ENCODE measurements around the gene DNAJC5. TPM values are rescaled to one million over a fixed set of nuclear protein-coding genes. Genes with fewer than 3 reads are reported as not detected.
A peak's percentile ranks its signal among the peaks of the same experiment; 100 is the strongest.
"Not testable (repeated sequence)": the region's sequence is repeated elsewhere in the genome, so short reads cannot be mapped to it uniquely, and the experiment has no call there.

The DNAJC5 gene
- total RNA-seq, 2 experiments from 2014 or later = 32.1 to 32.9 TPM

DNA sequence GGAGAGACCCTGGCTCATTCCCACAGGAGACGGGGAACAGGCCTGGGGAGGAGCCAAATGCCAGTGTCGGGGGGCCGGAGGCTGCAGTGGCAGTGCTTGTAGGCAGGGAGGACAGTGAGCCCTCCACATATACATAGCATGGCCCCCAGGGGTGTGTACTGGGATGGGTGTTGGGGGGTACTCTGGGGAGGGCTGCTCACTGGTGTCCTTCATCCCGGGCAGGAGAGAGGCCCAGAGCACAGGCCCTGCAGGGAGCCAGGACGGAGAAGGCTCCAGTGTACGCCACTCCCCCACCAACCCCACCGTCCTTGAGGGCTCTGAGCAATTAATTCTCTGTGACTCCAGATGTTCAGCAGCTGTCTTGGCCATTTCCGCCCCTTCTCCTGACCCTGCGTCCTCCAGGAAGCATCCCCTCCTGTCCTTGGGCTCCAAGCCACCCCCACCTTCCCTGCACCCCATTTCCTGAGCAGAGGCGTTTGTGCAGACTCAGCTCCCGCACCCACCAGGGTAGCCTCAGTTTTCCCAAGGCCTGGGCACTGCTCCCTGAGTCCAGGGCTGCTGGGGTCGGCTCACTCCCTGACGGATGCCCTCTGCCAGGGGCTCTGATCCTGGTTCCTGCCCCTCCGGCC, 37.0 kb upstream of the DNAJC5 start:
- no peaks in the 10 kb centered on the region for H3K9me3 Mint-ChIP-seq
- DNase-seq = no peak
- H3K27me3 Mint-ChIP-seq = no peaks in the 10 kb centered on the region
- H3K4me1 Mint-ChIP-seq = peaks cover 19% of the 10 kb centered on the region
- H3K4me3 Mint-ChIP-seq = no peak overlapping the region
- H3K27ac Mint-ChIP-seq = no peak overlapping the region
- H3K36me3 Mint-ChIP-seq = no peaks in the 10 kb centered on the region

DNA sequence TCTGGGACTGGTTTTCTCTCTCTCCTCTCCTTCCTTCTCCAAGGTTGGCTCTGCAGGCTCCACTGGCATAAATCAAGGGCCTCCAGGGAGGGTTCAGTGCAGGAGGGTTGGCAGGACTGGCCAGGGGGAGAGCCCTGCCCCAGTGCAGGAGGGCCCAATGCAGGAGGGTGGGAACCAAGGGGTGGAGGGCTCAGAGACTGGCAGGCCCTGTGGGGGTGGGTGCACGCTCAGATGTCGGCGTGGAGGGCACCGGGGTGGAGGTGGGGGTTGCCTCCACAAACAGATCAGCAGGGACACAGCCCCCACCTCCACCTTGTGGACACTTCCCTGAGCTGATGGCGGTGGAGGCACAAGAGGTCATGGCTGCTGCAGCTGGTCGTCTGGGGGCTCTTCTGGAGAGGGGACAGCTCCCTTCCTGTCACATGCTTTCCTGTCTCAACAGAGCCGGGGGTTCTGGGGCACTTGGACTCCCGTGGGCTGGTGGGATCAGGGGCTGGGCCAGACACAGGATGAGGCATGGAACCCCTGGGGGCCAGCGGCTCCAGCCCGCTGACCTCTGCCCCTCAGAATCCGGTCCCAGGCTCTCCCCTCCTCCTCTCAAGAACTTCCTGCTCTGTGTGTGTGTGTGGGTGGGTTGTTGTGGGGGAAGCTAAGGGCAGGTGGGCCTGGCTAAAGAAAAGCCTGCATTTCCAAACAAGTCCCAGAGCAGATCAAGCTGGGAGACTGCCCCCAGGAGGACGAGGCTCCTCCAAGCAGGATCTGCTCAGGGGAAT, 36.3 kb upstream of the DNAJC5 start:
- Mint-ChIP-seq H3K9me3 (no peaks in the 10 kb centered on the region), H3K4me3 (peak overlapping the region; percentile 32), H3K27ac (peak overlapping the region; percentile 80), H3K4me1 (peaks cover 22% of the 10 kb centered on the region), H3K36me3 (peaks cover 5% of the 10 kb centered on the region), H3K27me3 (no peaks in the 10 kb centered on the region)
- no peak for DNase-seq

DNA sequence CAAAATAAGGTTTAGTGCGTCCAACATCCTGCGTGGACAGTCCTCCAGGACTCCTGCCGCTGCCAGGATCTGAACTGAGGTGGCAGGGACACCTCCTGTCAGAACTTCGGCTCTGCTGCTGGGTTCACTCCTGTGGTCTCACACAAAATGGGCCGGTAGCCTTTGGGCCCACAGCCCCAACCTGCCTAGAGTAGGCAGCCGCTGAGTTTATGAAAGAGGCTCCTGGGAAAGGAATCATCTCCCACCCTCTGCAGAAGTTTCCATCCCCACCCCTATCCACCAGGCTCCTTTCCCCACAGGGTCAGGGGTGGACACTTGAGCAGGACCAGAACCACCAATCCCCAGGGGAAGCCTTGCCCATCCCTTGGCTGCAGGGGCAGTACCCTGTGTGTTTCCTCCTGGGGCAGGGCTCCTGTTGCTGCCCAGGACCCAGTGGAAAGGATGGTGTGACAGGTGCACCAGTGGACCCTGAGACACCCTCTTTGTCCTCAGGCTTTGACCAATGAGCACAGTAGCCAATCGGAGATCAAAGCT, 35.7 kb upstream of the DNAJC5 start:
- Mint-ChIP-seq H3K4me3 (peak overlapping the region; percentile 32), H3K9me3 (no peaks in the 10 kb centered on the region), H3K27me3 (no peaks in the 10 kb centered on the region), H3K27ac (peak overlapping the region; percentile 80), H3K36me3 (peaks cover 7% of the 10 kb centered on the region), H3K4me1 (peaks cover 26% of the 10 kb centered on the region)
- no peak for DNase-seq

DNA sequence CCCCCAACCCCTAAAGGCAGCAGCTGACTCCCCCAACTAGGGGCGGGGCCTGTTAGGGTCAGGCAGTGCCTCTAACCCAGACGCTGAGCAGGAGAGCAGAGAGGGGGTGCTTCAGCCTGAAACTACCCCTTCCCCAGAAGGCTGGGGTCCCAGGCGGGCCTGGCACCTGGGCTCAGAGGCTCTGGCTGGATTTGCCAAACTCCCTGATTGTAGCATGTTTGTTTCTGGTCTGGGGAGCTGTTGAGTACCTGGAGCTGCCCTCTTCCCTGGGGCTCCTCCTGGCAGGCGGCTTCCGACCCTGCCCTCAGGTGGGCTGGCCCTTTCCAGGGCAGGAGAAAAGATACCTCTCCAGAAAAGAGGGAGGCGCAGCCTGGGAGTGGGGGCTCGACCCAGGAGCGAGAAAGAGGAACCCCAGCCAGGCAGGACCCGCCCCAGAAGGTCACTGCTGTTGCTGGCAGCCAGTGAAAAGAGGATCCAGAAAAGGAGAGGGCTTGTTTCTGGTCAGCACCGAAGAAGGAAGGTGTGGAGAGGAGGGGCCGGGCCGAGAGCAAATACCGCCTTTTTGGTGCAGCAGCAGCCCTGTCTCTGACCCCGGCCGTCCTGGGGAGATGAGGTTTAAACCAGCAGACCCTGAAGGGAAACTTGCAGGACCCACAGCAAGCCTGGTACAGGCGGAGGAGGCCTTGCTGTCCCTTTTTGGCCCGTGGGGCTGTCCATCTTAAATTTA, 34.4 kb upstream of the DNAJC5 start:
- Mint-ChIP-seq H3K27me3 (no peaks in the 10 kb centered on the region), H3K36me3 (peaks cover 7% of the 10 kb centered on the region), H3K9me3 (no peaks in the 10 kb centered on the region), H3K4me3 (no peak overlapping the region), H3K27ac (no peak overlapping the region), H3K4me1 (peaks cover 26% of the 10 kb centered on the region)
- no peak for DNase-seq

DNA sequence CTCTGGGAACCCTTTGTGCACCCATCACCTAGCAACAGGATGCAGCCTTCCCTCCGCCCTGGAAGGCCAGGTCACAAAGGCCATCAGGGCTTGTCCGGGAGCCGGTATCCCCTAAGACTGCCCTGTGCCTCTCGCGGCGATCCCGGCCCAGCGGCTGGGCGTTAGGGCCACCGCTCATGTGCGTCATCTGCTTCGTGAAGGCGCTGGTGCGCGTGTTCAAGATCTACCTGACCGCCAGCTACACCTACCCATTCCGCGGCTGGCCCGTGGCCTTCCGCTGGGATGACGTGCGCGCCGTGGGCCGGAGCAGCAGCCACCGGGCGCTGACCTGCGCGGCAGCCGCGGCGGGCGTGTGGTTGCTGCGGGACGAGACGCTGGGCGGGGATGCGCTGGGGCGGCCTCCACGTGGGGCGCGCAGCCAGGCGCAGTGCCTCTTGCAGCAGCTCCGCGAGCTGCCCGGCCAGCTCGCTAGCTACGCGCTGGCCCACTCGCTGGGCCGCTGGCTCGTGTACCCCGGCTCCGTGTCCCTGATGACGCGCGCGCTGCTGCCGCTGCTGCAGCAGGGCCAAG, 33.5 kb upstream of the DNAJC5 start, which contains the start of gene ABHD16B:
Gene ABHD16B (plus strand): TSS at position 134 of the 570 bp plus-strand sequence. CDS start 43 bp downstream, at position 177.
- H3K9me3 Mint-ChIP-seq = no peaks in the 10 kb centered on the region
- H3K27ac Mint-ChIP-seq = no peak within 1 kb of the TSS
- no peaks in the 10 kb centered on the region for H3K27me3 Mint-ChIP-seq

DNA sequence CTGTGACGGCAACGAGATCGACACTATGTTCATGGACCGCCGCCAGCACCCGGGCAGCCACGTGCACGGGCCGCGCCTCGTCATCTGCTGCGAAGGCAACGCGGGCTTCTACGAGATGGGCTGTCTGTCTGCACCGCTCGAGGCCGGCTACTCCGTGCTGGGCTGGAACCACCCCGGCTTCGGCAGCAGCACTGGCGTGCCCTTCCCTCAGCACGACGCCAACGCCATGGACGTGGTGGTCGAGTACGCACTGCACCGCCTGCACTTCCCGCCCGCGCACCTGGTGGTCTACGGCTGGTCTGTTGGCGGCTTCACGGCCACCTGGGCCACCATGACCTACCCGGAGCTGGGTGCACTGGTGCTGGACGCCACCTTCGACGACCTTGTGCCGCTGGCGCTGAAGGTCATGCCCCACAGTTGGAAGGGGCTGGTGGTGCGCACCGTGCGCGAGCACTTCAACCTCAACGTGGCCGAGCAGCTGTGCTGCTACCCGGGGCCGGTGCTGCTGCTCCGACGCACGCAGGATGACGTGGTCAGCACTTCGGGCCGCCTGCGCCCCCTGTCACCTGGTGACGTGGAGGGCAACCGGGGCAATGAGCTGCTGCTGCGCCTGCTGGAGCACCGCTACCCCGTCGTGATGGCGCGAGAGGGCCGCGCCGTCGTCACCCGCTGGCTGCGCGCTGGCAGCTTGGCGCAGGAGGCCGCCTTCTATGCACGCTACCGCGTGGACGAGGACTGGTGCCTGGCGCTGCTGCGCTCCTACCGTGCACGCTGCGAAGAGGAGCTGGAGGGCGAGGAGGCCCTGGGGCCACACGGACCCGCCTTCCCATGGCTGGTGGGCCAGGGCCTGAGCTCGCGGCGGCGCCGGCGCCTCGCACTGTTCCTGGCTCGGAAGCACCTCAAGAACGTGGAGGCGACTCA, 32.7 kb upstream of the DNAJC5 start:
- Mint-ChIP-seq H3K4me3 (no peak overlapping the region), H3K27me3 (no peaks in the 10 kb centered on the region), H3K9me3 (no peaks in the 10 kb centered on the region), H3K4me1 (peaks cover 32% of the 10 kb centered on the region), H3K27ac (no peak overlapping the region), H3K36me3 (peaks cover 7% of the 10 kb centered on the region)
- DNase-seq = no peak

More for the DNA sequence above, 33.5 kb upstream of the DNAJC5 start, which contains the start of gene ABHD16B:
- H3K36me3 Mint-ChIP-seq = peaks cover 7% of the 10 kb centered on the region
- no peak within 1 kb of the TSS for H3K4me3 Mint-ChIP-seq
- peaks cover 34% of the 10 kb centered on the region for H3K4me1 Mint-ChIP-seq
- no peak for DNase-seq

DNA sequence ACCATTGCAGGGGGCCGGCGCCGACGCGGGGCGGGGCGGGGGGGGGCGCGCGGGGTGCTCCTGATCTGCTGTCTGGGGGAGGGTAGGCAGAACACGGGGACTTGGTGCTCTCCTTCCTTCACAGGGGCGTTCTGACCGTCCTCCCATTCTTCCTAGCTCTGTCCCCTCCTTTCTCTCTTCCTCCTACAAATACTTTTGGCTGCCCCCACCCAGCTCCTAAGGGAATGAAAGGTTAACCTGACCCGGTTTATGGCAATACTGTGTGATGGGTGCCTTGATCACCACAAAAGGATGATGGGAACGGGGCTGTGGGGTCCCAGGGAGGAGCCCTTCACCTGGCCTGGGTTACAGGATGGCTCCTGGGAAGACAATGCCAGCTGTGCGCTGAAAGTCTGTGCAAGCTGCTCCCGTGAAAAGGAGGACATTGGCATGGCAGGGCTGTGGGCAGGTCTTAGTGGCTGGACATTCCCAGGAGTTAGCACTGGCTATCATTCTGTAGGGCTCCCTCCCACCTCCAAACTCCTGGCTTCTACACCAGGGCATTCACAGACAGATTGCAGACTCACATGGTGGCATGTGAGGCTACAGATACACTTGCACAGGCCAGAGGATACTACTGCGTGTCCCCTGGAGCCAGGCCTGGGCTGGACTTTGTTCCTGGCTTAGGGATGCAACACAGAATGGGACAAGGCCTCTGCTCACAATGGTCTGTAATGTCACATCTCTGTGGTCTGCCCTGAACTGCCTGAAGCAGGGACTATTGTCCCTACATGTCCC, 31.7 kb upstream of the DNAJC5 start:
- DNase-seq = no peak

DNA sequence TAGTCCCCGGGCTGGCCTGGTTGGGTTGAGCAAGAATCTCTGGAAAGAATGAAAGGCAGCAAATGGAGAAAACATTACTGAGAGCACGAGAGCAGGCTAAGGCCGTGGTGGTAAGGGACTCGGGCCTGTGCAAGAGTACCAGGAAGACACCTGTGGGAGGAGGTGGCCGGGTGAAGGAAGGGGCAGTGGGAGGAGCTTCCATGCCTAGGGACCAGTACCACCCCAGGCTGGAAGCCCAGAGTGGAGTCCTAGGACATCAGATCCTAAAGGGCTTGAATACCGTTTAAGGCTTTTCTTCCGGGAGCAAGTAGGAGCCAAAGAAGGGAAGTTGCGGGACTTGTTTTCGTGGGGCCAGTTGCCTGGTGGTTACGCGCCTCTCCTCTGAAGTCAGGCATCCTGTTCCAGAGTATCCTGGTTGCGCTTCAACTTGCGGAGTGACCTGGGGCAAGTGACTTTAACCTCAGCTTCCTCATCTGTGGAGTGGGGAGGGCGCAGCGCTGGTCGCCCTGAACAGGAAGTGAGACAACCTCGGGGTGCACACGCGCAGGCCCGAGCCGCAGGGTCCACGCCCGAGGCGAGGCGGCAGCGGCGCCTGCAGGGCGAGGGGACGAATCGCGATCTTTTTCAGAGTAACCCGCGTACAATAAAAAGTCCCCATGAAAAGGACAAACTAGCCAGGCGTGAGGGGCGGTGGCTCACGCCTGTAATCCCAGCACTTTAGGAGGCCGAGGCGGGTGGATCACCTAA, 31.0 kb upstream of the DNAJC5 start:
- Mint-ChIP-seq H3K4me1 (peaks cover 20% of the 10 kb centered on the region), H3K27ac (peak overlapping the region; percentile 93), H3K9me3 (no peaks in the 10 kb centered on the region), H3K27me3 (no peaks in the 10 kb centered on the region), H3K4me3 (peak overlapping the region; percentile 90), H3K36me3 (peaks cover 7% of the 10 kb centered on the region)
- DNase-seq = peak; percentile 84

More for the DNA sequence above, 31.7 kb upstream of the DNAJC5 start:
- Mint-ChIP-seq H3K4me3 (peak overlapping the region; percentile 90), H3K27ac (peak overlapping the region; percentile 93), H3K9me3 (no peaks in the 10 kb centered on the region), H3K36me3 (peaks cover 7% of the 10 kb centered on the region), H3K27me3 (no peaks in the 10 kb centered on the region), H3K4me1 (peaks cover 27% of the 10 kb centered on the region)

DNA sequence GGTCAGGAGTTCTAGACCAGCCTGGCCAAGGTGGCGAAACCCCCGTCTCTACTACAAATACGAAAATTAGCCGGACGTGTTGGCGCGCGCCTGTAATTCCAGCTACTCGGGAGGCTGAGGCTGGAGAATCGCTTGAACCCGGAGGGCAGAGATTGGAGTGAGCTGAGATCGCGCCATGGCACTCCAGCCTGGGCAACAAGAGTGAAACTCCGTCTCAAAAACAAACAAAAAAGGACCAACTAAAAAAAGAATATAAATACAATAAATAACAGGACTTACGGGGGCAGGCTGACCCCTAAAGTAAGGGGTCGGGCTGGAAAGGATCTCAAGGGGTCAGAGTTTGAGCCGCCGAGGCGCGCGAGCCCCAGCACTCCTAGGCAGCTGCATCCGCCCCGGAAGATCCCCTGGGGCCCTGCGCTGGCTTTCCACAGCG, 30.4 kb upstream of the DNAJC5 start:
- Mint-ChIP-seq H3K4me3 (peak overlapping the region; percentile 90), H3K27ac (peak overlapping the region; percentile 93), H3K9me3 (no peaks in the 10 kb centered on the region), H3K36me3 (peaks cover 7% of the 10 kb centered on the region), H3K27me3 (no peaks in the 10 kb centered on the region), H3K4me1 (peaks cover 19% of the 10 kb centered on the region)
- no peak for DNase-seq

DNA sequence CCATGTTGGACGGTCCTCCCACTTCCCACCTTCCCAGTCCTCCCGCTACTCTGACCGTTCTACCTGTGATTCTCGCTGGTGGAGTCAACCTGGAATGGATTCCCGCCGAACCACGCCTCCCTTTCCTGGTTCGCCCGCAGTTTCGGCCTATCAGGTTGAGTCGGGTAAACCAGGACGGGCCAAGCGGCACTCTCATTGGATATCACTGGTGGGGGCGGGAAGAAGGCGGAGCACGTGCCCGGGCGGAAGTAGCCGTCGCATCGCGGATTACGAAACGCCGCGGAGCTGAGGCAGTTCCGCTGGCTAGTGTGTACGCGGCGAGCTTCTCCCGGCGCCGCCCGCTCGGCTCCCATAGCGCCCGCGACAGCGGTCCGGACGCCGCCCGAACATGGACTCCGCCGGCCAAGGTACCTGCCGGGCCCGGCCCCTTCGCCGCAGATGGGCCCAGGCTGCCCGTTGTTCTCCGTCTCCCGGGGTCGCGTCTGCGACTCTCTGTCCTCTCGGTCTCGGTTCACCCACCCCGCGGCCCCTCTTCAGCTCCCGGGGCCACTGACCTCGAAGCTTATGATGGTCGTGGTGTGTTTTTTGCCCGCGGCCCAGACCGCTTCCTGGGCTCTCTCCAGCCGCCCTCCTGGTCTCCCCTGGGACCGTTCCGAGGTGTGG, 29.8 kb upstream of the DNAJC5 start, which contains the start of gene TPD52L2:
Gene TPD52L2 (plus strand): TSS at position 293 of the 663 bp plus-strand sequence. CDS start 96 bp downstream, at position 389.
- peak; percentile 97 for DNase-seq
- Mint-ChIP-seq H3K27me3 (no peaks in the 10 kb centered on the region), H3K9me3 (no peaks in the 10 kb centered on the region), H3K4me1 (peaks cover 19% of the 10 kb centered on the region), H3K27ac (peak within 1 kb of the TSS; percentile 93), H3K36me3 (peaks cover 7% of the 10 kb centered on the region), H3K4me3 (peak within 1 kb of the TSS; percentile 90)

DNA sequence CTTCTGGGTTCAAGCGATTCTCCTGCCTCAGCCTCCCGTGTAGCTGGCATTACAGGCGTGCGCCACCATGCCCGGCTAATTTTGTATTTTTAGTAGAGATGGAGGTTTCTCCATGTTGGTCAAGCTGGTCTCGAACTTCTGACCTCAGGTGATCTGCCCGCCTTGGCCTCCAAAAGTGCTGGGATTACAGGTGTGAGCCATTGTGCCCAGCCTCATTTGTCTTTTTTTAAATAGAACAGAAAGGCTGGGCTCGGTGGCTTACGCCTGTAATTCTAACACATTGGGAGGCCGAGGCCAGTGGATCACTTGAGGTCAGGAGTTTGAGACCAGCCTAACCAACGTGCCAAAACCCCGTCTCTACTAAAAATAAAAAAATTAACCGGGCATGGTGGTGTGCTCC, 27.9 kb upstream of the DNAJC5 start:
- not testable (repeated sequence) for DNase-seq, H3K27ac Mint-ChIP-seq, H3K9me3 Mint-ChIP-seq, H3K27me3 Mint-ChIP-seq
- Mint-ChIP-seq H3K4me1 (peaks cover 19% of the 10 kb centered on the region), H3K4me3 (peak overlapping the region; percentile 32), H3K36me3 (peaks cover 11% of the 10 kb centered on the region)

DNA sequence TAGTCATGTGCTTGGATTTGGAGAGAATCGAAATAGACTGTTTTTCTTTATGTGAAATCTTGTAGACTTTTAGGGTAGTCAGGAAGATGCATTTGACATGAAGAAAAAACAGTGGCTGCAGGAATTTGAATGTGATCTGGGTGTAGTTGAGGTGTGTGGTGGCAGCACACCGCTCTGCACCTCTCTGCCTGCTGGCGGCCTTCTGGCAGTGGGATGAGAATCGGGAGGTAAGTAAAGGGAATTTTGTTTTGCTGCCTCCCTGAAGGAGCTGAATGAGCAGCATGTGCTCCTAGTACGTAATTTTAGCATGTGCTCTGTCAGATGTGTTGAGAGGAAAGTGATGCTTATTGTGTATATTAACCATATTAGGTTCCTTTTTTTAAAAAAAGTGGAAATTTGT, 26.7 kb upstream of the DNAJC5 start:
- Mint-ChIP-seq H3K27me3 (no peaks in the 10 kb centered on the region), H3K36me3 (peaks cover 11% of the 10 kb centered on the region), H3K4me3 (no peak overlapping the region), H3K27ac (no peak overlapping the region), H3K9me3 (no peaks in the 10 kb centered on the region), H3K4me1 (peaks cover 23% of the 10 kb centered on the region)
- no peak for DNase-seq

All from activated naive CD8-positive, alpha-beta T cell treated with anti-CD3 and anti-CD28 coated beads for 36 hours (primary cell).